ENCODE measurements around the gene BEND7. TPM values are rescaled to one million over a fixed set of nuclear protein-coding genes. Genes with fewer than 3 reads are reported as not detected.
"Not testable (repeated sequence)": the region's sequence is repeated elsewhere in the genome, so short reads cannot be mapped to it uniquely, and the experiment has no call there.

The BEND7 gene
- total RNA-seq, 2 experiments from 2014 or later: not detected

DNA sequence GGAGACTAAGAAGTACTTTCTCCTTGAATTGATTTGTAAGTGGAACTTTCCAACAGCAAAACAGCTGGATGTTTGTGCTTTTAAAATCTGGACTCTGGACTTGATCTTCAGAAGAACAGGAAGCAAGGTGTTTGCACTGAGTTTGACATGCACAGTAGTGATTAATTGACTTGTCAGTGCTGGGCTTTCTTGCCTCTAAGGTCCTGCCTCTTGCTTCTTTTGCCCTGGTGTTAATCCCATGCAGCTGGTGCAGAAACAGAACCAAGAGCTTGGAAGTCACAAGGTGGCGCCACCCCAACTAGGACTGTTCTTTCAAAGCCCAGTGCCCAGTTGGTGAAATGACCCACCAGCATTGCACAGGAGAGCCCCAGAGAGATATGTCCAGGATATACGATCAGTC, 114.0 kb downstream of the BEND7 start:
- intact Hi-C loops (cut with micrococcal nuclease): no loop called here
- Mint-ChIP-seq H3K4me3 (no peak overlapping the region), H3K4me1 (ENCODE audit: low read depth) (no peaks in the 10 kb centered on the region), H3K9me3 (peaks cover 2% of the 10 kb centered on the region), H3K27ac (no peak overlapping the region), H3K27me3 (peaks cover 1% of the 10 kb centered on the region), H3K36me3 (ENCODE audit: low read depth) (no peaks in the 10 kb centered on the region)
- DNase-seq (peak; percentile 4), ATAC-seq (no peak)
- TF ChIP-seq, protein P1, sequence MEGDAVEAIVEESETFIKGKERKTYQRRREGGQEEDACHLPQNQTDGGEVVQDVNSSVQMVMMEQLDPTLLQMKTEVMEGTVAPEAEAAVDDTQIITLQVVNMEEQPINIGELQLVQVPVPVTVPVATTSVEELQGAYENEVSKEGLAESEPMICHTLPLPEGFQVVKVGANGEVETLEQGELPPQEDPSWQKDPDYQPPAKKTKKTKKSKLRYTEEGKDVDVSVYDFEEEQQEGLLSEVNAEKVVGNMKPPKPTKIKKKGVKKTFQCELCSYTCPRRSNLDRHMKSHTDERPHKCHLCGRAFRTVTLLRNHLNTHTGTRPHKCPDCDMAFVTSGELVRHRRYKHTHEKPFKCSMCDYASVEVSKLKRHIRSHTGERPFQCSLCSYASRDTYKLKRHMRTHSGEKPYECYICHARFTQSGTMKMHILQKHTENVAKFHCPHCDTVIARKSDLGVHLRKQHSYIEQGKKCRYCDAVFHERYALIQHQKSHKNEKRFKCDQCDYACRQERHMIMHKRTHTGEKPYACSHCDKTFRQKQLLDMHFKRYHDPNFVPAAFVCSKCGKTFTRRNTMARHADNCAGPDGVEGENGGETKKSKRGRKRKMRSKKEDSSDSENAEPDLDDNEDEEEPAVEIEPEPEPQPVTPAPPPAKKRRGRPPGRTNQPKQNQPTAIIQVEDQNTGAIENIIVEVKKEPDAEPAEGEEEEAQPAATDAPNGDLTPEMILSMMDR (IDR thresholded peaks at IDR 0.05): no peak
- ChIA-PET CTCF (interaction anchor here (1.0 kb wide), 1 partner anchor 27 kb away, joined by 3 read pairs; no protein-coding TSS in a partner anchor), POLR2A (no interaction called here)

DNA sequence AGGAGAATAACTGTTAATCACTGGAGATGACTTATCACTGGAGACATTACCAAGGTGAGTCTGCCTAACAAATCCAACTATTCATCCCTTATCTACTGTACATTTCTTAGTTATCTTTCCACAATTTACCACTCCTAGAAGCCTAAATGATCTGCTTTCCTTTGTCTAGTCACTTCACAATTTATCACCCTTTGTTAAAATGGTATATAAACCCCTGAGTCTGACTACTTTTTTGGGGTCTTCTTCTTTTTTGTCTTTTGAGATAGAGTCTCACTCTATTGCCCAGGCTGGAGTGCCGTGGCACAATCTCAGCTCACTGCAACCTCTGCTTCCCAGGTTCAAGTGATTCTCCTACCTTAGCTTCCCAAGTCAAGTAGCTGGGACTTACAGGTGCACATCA, 114.7 kb downstream of the BEND7 start:
- H3K27me3 Mint-ChIP-seq: peaks cover 1% of the 10 kb centered on the region
- H3K4me1 Mint-ChIP-seq (ENCODE audit: low read depth): no peaks in the 10 kb centered on the region
- ChIA-PET POLR2A (no interaction called here), CTCF (interaction anchor here (0.7 kb wide), 1 partner anchor 27 kb away, joined by 3 read pairs; no protein-coding TSS in a partner anchor)
- no peak overlapping the region for H3K27ac Mint-ChIP-seq
- TF ChIP-seq, protein P1 (IDR thresholded peaks at IDR 0.05): no peak
- no peak for DNase-seq
- no peaks in the 10 kb centered on the region for H3K36me3 Mint-ChIP-seq (ENCODE audit: low read depth)
- ATAC-seq: no peak
- intact Hi-C loops (cut with micrococcal nuclease): no loop called here
- H3K9me3 Mint-ChIP-seq: peaks cover 2% of the 10 kb centered on the region
- no peak overlapping the region for H3K4me3 Mint-ChIP-seq

DNA sequence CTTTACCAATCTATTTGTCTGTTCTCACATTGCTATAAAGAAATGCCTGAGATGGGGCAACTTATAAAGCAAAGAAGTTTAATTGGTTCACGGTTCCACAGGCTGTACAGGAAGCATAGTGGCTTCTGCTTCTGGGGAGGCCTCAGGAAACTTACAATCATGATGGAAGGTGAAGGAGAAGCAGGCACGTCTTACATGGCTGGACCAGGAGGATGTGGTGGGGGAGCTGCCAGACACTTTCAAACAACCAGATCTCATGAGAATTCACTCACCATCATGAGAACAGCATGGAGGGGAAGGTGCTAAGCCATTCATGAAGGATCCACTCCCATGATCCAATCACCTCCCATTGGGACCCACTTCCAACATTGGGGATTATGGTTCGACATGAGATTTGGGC, 115.9 kb downstream of the BEND7 start:
- no peak overlapping the region for H3K4me3 Mint-ChIP-seq
- CTCF ChIA-PET: interaction anchor here (1.2 kb wide), 1 partner anchor 41 kb away, joined by 3 read pairs; no protein-coding TSS in a partner anchor
- POLR2A ChIA-PET: no interaction called here
- H3K27me3 Mint-ChIP-seq: peaks cover 5% of the 10 kb centered on the region
- DNase-seq (no peak), ATAC-seq (no peak)
- H3K9me3 Mint-ChIP-seq: peaks cover 2% of the 10 kb centered on the region
- no peaks in the 10 kb centered on the region for H3K4me1 Mint-ChIP-seq (ENCODE audit: low read depth)
- H3K36me3 Mint-ChIP-seq (ENCODE audit: low read depth): no peaks in the 10 kb centered on the region
- no peak overlapping the region for H3K27ac Mint-ChIP-seq
- TF ChIP-seq, protein P1 (IDR thresholded peaks at IDR 0.05): no peak
- intact Hi-C loops (cut with micrococcal nuclease): no loop called here

DNA sequence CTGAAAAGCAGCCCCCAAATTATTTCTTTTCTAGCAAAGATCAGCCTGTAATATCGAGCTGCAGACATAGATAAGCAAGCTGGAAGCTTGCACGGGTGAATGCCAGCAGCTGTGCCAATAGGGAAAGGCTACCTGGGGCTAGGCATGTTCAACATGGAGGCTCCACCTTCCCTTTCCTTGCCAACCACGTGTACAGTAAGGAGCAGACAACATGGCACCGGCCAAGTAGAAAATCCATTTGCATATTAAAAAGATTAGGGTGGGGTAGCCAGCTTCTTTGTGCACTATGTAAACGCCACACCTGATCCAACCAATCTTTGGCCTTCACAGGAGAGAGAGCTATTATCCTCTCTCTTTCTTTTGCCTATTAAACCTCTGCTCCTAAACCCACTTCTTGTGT, 124.0 kb downstream of the BEND7 start:
- ChIA-PET CTCF (interaction anchor here (1.7 to 2.6 kb wide), 2 partner anchors 28 to 36 kb away, joined by 4 to 12 read pairs; no protein-coding TSS in a partner anchor), POLR2A (interaction anchor here (0.7 kb wide), 1 partner anchor 346 kb away, joined by 3 read pairs; no protein-coding TSS in a partner anchor)
- Mint-ChIP-seq H3K36me3 (ENCODE audit: low read depth) (no peaks in the 10 kb centered on the region), H3K27me3 (peaks cover 11% of the 10 kb centered on the region), H3K4me1 (ENCODE audit: low read depth) (no peaks in the 10 kb centered on the region), H3K9me3 (no peaks in the 10 kb centered on the region), H3K27ac (no peak overlapping the region), H3K4me3 (no peak overlapping the region)
- intact Hi-C loops (cut with micrococcal nuclease): no loop called here
- ATAC-seq: no peak
- no peak for DNase-seq
- TF ChIP-seq, protein P1 (IDR thresholded peaks at IDR 0.05): no peak

DNA sequence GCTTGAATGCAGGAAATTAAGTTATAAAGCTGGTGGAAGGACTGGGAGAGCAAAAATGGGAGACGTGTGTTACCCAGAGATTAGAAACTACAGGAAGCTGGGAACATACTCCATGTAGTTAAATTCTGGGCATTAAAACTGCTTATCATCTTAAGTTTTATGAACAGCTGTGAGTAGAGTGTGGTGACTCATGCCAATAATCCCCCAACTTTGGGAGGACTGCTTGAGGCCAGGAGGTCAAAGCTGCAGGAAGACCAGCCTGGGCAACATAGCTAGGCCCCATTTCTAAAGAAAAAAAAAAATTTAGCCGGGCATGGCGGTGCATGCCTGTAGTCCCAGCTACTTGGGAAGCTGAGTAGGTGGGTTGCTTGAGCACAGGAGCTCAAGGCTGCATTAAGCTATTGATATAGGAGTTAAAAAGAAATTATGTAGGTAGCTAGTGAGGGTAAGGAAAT, 124.5 kb downstream of the BEND7 start:
- Mint-ChIP-seq H3K27me3 (peaks cover 11% of the 10 kb centered on the region), H3K27ac (no peak overlapping the region), H3K4me1 (ENCODE audit: low read depth) (no peaks in the 10 kb centered on the region), H3K4me3 (no peak overlapping the region), H3K9me3 (no peaks in the 10 kb centered on the region), H3K36me3 (ENCODE audit: low read depth) (no peaks in the 10 kb centered on the region)
- TF ChIP-seq, protein P1 (IDR thresholded peaks at IDR 0.05): no peak
- ChIA-PET POLR2A (interaction anchor here (0.7 kb wide), 1 partner anchor 346 kb away, joined by 3 read pairs; no protein-coding TSS in a partner anchor), CTCF (interaction anchor here (2.6 kb wide), 1 partner anchor 36 kb away, joined by 12 read pairs; no protein-coding TSS in a partner anchor)
- DNase-seq (no peak), ATAC-seq (no peak)
- intact Hi-C loops (cut with micrococcal nuclease): no loop called here

DNA sequence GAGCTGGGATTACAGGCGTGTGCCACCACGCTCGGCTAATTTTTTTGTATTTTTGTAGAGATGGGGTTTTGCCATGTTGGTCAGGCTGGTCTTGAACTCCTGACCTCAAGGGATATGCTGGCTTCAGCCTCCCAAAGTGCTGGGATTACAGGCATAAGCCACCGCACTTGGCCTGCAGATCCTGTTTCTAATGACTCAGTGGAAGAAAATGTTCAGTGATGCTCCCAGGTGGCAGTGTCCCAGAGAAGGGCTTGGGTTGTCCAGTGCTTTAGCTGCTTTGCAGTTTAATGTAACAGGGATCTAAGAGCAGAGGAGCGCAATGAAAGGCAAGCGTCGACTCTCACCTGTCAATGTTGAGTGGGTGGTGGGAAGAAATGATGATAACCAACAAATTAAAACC, 125.4 kb downstream of the BEND7 start:
- H3K4me1 Mint-ChIP-seq (ENCODE audit: low read depth); H3K27ac Mint-ChIP-seq; H3K4me3 Mint-ChIP-seq; intact Hi-C loops (cut with micrococcal nuclease); H3K27me3 Mint-ChIP-seq; H3K36me3 Mint-ChIP-seq (ENCODE audit: low read depth); H3K9me3 Mint-ChIP-seq; POLR2A ChIA-PET; DNase-seq; ATAC-seq: not testable (repeated sequence)
- CTCF ChIA-PET: interaction anchor here (0.9 to 2.6 kb wide), 2 partner anchors 13 to 37 kb away, joined by 3 to 12 read pairs; no protein-coding TSS in a partner anchor

All from activated CD8-positive, alpha-beta T cell treated with anti-CD3 and anti-CD28 coated beads for 36 hours (primary cell).